NCI-H2081 treated with DMSO at 0.1 percent for 48 hours (cell line): ENCODE measurements around the gene OR2B6.
"Not testable (repeated sequence)": the region's sequence is repeated elsewhere in the genome, so short reads cannot be mapped to it uniquely, and the experiment has no call there.

Source experiments
- DNase-seq: peaks from one replicate; lab custom pipeline; 2025; lab: John Stamatoyannopoulos, UW

Gene OR2B6

DNA sequence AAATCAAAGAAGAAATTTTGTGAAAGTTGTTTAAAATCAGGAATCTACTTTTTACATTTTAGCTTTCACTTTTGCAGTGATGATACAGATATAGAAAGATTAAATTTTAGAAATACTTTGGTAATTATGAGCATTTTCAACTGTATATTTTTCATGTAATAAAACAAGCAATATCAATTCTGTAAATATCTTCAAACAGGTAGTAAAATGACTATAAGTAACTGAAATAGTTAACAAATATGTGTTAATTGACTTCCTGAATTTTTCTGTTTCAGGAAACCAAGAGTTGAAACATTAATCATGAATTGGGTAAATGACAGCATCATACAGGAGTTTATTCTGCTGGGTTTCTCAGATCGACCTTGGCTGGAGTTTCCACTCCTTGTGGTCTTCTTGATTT, at the start of gene OR2B6:
Gene OR2B6 (plus strand): TSS at position 301 of the 400 bp plus-strand sequence. CDS start 0 bp downstream, at position 301.
- DNase-seq = no peak

DNA sequence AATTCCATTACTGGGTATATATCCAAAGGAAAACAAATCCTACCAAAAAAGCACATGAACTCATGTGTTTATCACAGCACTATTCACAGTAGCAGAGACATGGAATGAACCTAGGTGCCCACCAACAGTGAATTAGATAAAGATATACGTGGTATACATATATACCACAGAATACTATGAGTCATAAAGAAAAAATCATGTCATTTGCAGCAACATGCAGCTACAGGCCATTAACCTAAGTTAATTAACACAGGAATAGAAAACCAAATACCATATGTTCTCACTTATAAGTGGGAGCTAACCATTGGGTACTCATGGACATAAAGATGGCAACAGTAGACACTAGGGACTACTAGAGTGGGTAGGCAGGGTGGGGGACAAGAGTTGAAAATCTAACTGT, 49.0 kb upstream of the OR2B6 start:
- DNase-seq = no peak

DNA sequence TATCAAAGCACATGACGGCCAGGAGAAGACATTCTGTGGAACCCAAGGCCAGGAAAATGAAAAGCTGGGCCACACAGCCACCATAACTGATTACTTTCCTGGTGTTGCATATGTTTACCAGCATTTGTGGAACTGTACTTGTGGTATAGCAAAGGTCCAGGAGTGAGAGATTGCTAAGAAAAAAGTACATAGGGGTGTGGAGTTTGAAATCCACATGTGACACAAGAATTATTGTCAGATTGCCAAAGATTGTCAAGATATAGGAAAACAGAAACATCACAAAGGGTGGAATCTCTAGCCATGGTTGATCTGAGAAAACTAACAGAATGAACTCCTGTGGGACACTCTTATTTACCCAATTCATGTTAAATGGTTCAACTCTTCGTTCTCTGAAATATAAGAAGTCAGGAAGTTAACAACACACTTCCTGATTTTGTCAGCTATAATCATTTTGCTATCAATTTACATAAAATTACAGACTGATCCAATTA, 45.0 kb upstream of the OR2B6 start, which contains the start of gene OR2B2:
Gene OR2B2 (minus strand): TSS at position 441 of the 491 bp plus-strand sequence. CDS start 77 bp downstream, at position 364.
- no peak for DNase-seq

DNA sequence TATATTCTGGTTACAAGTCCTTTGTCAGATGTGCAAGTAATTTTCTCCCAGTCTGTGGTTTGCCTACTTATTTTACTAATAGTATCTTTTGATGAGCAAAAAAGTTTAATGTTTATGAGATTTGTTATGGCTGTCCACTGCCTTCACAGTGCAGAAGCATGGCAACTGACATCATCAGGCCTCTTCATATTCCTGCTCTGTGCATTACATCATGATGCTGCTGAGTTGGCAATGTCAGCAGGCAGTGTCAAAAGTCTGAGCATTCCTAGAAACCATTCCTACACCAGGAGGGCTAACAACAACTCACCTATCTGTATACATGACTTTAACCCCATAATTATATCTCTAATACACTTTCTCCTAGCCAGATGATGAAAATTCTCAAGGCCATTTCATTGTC, 34.1 kb upstream of the OR2B6 start:
- no peak for DNase-seq

DNA sequence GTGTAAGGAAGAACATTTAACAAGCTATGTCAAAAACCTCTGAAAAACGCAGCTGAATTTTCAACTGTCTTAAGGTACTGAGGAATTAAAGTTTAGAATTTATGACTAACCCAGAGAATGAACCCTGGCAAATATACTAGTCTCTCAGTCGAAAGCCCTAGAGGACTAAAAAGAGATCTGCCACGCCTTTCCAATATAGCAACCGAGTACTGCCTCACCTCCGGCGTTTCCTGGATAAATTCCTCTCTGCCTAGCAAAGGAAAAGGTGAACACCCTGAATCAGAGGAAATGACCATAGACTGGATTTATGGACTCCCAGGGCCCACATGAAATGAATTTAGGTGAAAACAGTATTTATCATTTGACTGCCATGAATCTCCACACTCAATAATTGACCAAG, 32.9 kb upstream of the OR2B6 start:
- DNase-seq = no peak

DNA sequence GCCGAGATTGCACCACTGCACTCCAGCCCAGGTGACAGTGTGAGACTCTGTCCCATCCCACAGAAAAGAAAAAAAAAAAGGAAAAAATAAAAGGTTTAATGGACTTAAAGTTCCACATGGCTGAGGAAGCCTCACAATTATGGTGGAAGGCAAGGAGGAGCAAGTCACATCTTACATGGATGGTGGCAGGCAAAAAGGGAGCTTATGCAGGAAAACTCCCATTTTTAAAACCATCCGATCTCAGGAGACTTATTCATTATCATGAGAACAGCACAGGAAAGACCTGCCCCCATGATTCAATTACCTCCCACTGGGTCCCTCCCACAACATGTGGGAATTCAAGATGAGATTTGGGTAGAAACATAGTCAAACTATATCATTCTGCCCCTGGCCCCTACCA, 29.0 kb upstream of the OR2B6 start:
- DNase-seq = not testable (repeated sequence)

DNA sequence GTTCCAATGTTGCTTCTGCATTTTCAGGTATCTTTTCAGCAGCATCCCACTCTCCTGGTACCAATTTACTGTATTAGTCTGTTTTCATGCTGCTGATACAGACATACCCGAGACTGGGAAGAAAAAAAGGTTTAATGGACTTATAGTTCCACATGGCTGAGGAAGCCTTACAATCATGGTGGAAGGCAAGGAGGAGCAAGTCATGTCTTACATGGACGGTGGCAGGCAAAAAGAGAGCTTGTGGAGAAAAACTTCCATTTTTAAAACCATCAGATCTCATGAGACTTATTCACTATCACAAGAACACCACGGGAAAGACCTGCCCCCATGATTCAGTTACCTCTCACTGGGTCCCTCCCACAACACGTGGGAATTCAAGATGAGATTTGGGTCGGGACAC, 27.1 kb upstream of the OR2B6 start:
- not testable (repeated sequence) for DNase-seq

DNA sequence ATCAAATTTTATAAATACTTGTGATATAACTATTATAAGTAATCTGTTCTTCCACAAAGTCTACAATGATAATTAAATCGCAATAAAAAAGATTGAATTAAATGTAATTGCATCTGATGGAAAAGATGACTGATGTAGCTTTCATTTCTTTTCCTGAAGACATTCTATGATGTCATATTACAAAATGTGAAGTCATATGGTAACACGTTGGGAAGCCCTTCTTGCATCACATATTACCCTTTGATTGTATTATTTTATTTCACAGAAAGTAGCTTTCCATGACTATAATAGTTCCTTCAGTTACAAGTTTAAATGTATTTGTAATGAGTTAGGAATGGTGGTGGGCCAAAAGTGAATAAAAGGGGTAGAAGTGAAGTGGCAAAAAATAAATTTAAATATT, 25.8 kb upstream of the OR2B6 start:
- DNase-seq = no peak

DNA sequence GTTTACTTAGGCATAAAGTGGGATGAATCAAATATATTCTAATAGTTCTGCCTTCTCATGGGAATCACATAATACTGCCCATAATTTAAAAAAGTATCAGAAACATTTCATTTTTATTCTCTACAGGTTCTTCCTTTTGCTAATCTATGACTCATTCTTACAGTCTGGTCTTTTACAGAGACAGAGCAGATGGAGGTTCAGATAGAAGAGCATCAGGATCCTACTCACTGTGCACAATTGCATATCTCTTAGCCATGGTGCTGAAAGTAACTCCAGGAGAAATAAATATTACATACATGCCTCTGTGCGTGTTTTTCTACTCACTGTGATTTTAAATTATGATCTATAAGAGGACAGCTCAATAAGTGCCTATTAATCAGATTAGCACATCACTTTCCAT, 16.3 kb upstream of the OR2B6 start:
- DNase-seq = no peak

DNA sequence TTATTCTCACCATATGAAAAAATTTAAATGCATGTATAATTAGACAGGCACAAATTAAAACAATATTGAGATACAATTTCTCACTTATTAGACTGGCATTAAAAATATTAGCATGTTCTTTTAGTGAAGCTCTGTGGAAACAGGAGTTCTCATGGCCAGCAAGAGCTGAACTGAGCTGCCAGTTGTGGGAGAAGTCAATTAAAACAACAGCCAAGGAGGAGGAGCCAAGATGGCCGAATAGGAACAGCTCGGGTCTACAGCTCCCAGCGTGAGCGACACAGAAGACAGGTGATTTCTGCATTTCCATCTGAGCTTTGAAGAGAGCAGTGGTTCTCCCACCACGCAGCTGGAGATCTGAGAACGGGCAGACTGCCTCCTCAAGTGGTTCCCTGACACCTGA, 14.0 kb upstream of the OR2B6 start:
- not testable (repeated sequence) for DNase-seq

DNA sequence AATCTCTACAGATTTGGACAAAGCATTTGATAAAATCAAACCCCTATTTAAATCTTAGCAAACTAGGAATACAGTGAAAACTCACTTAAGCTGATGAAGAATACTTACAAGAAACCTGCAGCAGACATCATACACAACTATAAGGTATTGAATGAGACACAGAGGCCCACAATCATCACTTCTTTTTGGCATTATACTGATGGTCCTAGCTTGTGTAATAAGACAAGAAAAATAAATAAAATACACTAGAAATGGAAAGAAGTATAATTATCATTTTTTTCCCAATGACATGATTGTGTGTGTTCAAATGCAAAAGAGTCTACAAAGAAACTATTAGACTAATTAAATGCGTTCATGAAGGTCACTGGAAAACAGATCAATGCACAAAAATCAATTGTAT, 8.8 kb upstream of the OR2B6 start:
- DNase-seq = no peak

DNA sequence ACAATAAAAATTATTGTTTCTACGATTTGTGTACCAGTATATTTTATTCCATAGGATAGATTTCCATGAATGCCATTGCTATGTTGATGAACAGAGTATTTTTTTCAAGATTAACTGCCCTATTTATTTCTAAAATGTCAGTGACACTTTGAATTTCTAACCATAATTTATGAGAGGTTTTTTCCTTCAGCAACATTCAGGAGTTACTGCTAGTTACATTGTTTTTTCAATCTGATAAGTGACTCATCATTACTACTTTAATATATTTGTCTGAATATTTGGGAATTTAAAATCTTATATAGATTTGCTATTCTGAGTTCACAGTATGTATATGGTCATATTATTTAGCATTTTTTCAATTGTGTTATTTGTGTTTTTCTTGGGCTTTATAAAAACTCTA, 6.0 kb upstream of the OR2B6 start:
- no peak for DNase-seq

DNA sequence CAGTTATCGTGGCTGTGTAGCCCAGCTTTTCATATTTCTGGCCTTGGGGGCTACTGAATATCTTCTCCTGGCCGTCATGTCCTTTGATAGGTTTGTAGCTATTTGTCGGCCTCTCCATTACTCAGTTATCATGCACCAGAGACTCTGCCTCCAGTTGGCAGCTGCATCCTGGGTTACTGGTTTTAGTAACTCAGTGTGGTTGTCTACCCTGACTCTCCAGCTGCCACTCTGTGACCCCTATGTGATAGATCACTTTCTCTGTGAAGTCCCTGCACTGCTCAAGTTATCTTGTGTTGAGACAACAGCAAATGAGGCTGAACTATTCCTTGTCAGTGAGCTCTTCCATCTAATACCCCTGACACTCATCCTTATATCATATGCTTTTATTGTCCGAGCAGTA, 475 bp downstream of the OR2B6 start:
- DNase-seq = no peak

DNA sequence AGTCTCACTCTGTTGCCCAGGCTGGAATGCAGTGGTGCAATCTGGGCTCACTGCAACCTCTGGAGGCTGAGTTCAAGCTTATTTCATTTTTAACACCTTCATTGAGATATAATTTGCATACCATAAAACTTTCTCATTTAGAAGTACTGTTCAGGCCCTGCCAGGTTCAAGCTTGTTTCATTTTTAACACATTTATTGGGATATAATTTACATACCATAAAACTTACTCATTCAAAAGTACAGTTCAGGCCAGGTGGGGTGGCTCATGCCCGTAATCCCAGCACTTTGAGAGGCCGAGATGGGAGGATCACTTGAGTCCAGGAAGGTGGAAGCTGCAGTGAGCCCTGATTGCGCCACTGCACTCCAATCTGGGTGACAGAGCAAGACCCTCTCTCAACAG, 5.5 kb downstream of the OR2B6 start:
- no peak for DNase-seq

DNA sequence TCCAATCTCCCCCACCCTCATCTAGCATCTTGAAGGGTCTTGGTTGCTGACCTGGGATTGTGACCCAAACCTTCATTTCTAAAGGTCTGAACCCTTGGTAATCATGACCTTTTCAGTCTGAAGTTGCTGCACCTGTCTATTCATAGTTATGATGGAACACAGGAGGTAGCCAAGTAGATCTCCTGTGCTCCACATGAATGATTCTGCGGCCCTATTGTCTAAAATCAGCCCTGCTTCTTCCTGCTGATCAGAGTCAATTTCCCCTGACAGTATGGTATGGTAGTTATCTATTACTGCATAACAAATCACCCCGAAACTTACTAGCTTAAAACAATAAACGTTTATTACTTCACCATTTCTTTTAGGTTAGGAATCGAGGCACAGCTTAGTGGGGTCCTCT, 9.0 kb downstream of the OR2B6 start:
- no peak for DNase-seq

DNA sequence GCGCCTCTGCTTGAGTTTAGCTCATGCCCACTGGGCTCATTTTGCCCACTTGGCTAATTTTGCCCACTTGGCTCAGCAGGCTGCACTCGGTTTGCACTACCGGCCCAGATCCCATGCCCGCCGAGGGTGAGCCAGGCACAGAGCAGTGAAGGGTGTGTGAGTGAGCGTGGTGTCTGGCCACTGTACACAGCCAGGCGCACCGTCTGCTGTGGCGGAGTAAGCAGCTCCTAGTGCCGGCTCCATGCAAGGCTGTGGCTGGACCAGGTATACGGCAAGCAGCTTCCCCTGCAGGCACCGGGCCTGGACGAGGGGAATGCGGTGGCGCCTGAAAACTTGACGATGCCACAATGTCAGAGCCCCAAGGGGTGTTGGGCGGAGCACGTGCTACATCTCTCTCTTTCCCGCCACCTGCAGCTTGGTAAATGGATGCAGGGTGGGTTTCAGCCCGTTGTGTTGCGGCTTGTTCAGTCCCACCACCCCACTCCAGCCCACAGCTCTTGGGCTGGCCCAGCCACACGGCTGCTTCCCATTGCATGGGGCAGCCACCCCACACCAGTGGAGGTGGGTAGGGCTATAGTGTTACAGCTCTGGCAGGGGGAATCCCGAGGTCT, 9.9 kb downstream of the OR2B6 start:
- DNase-seq = no peak

DNA sequence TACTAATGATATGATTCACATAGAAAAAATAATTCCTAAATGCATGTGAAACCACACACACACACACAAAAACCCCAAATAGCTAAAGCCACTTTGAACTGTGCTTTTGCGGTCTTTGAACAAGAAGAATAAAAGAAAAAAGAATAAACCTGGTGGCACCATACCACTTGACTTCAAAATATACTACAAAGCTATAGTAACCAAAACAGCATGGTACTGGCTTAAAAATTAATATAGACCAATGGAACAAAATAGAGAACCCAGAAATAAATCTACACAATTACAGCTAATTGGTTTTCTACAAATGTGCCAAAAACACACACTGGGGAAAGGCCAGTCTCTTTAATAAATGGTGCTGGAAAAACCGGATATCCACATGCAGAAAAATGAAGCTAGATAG, 13.4 kb downstream of the OR2B6 start:
- DNase-seq = no peak

DNA sequence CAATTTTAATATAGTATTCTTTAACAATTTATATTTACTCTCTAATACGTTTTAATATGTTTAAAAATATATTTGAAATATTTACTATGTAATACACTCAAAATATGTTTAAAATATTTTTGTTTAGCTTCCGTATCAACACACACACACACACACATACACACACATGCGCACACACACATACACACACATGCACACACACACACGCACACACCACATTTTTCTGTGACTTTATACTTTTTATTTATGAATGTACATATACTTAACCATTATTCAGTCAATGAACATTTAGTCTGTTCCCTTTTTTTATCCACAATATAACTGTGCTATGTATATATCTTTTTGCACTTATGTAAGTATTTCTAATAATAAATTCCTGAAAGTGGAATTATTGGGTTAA, 15.7 kb downstream of the OR2B6 start:
- no peak for DNase-seq

DNA sequence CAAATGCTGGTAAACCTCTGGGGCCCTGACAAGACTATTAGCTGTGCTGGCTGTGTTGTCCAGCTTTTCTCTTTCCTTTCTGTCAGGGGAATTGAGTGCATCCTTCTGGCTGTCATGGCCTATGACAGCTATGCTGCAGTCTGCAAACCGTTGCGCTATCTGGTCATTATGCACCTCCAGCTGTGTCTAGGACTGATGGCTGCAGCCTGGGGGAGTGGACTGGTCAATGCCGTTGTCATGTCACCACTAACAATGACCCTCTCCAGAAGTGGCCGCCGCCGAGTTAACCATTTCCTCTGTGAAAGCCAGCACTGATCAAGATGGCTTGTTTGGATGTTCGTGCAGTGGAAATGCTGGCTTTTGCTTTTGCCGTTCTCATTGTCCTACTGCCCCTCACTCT, 20.3 kb downstream of the OR2B6 start:
- DNase-seq = no peak

DNA sequence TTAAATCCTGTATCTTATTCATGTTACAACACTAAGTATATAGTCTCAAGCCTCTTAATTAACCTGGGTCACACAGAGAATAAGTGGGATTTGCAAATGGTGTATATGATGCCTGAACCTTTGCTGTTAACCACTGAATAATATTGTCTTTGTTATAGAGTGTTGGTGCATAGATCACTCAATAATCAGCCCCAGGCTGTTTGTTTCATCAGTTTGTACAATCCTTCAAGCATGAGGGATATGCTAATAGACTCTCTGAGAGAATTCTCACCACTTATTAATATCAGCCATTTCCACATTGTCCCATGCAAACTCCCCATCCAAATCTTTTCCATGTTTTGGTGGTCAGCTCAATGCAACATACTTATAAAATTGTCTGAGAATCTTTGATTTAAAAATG, 21.7 kb downstream of the OR2B6 start:
- DNase-seq = no peak

DNA sequence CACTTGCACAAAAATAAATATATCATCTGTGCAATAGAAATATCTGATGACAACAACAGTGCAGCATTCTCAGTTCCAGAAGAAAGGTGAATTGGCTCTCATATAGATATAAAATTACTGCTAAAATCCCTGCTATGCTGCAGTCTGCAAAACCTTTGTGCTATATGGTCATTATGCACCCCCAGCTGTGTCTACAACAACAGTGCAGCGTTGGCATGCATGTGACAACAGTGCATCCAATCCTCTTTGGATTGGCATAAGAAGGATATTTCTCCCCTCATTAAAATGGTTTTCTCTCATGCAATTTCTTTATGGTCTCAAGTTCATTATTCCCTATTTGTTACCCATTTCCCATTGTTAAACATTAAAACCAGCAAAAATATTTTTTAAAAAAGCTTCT, 23.1 kb downstream of the OR2B6 start:
- DNase-seq = no peak

DNA sequence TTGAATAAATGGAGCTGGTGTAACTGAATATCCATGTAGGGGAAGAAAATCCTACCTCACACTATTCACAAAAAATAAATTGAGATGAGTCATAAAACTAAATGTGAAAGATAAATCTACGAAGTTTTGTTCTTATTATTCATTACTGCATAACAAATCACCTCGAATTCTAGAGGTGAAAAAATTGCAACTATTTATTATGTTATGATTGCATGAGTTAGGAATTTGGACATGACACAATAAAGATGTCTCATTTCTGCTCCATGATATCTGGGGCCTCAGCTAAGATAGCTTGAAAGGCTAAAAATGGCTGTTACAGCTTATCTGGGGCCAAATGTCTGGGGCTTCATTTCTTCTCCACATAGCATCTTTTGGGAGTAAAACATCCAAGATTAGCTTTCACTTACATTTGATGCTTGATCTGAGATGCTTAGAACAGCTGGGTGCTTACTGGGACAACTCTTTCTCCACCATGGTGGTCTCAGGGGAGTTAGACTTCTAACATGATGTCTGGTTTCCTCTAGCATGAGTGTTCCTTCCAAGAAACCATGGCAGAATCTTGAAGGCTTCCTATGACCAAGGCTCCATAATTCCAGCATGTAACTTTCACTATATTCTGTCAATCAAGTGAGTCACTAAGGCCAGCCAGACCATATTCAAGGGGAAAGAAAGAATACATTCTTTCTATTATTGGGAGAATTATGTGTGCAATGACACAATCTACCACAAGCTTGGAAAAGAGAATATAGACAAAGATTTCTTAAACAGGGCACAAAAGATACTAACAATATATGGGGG, 30.1 kb downstream of the OR2B6 start:
- no peak for DNase-seq

DNA sequence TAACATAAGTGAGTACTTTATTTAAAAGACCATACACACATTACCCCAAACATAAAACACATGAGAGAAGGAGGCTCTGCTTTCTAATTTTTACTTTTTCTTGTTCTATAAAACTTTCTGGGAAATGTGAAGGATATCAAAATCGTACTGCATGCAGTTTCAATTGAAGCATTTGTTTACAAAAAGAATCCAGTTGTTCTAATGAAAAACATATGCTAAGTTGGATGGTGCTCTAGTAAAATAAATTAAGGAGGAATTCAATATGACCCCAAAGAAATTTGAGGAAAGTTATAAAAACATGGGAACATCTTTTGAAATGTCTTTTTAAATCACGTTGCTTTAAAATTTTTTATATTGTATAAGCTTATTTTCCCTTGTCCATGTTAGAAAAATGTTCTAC, 37.6 kb downstream of the OR2B6 start:
- no peak for DNase-seq
